GM19099 (cell line): ENCODE measurements around the gene FAM186B.

Experiments used
- POLR2A ChIP-seq: IDR thresholded peaks from 3 replicates; pipeline ENCODE4 v1.6.1; 2011; ENCODE audit warnings: low read depth; ENCODE audit not compliant: insufficient read length; ENCODE audit errors: extremely low read depth

FAM186B gene

GRCh38 chr12:49643961-49644619, 38.7 kb upstream of the FAM186B start:
- no peak for TF ChIP-seq POLR2A

DNA sequence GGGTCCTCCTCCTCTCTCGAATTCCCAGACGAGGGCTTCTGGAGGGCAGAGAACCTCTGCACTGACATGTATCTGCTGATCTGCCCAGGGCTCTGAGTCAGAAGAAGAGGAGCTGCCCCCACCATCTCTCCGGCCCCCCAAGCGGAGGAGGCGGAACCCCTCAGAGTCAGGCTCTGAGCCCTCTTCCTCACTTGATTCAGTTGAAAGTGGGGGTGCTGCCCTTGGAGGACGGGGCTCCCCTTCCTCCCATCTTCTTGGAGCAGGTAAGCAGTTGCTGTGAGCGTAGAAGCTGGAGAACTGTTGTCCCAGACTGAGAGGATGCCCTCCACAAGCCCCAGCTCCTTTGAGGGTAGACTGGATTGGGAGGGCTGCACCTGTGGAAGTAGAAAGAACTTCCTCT, 37.7 kb upstream of the FAM186B start:
- TF ChIP-seq POLR2A: no peak

DNA sequence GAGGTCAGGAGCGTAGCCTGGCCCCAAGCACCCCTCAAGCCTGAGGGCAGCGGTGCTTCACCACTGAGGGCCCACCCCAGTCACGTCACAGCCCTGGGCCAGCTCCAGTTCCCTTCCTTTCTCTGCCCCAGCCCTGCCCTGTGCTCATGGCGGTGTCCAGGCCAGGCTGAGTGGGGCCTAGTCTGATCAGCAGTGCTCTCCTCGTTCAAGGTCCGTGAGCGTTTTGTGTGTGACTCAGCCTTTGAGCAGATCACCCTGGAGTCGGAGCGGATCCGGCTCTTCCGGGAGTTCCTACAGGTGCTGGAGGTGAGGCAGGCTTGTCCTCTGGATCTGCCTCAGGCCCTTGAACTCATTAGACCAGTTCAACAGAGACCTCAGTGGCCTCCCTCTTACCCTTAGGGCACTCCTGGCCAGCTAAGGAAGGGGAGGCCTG, 36.9 kb upstream of the FAM186B start:
- no peak for TF ChIP-seq POLR2A

- TF ChIP-seq POLR2A: no peak
These were observed 36.4 kb upstream of the FAM186B start for GRCh38 chr12:49641748-49642369.

GRCh38 chr12:49636979-49637755, 31.7 kb upstream of the FAM186B start:
- TF ChIP-seq POLR2A: no peak

DNA sequence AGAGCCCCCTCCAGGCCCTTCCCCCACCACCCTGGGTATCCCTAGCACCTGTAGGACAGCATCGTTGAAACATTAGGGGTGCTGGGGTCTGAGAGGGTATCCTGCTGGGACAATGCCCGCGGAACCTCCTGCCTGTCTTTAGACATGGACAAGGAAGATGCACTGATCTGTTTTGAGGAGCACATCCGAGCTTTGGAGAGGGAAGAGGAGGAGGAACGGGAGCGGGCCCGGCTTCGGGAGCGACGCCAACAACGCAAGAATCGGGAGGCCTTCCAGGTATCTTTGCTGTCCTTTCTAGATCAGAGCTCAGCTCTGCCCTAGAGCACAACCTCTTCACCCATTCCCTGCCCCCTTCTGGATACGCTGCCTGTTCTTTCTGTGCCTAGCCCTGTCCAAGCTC, 31.1 kb upstream of the FAM186B start:
- TF ChIP-seq POLR2A: no peak

- no peak for TF ChIP-seq POLR2A
These were observed 30.2 kb upstream of the FAM186B start for GRCh38 chr12:49635656-49636055.

DNA sequence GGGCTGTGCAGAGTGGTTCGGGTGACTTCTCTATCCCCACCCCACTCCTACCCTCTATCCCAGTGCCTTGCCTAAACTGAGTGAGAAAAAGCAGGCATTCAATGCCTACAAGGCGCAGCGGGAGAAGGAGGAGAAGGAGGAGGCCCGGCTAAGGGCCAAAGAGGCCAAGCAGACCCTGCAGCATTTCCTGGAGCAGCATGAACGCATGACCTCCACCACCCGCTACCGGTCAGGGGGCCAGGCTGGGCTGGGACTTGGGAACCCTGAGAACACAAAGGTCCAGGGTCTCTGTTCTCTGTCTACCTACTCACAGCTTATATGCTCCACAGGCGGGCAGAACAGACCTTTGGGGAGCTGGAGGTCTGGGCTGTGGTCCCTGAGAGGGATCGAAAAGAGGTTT, 29.6 kb upstream of the FAM186B start:
- TF ChIP-seq POLR2A: no peak

DNA sequence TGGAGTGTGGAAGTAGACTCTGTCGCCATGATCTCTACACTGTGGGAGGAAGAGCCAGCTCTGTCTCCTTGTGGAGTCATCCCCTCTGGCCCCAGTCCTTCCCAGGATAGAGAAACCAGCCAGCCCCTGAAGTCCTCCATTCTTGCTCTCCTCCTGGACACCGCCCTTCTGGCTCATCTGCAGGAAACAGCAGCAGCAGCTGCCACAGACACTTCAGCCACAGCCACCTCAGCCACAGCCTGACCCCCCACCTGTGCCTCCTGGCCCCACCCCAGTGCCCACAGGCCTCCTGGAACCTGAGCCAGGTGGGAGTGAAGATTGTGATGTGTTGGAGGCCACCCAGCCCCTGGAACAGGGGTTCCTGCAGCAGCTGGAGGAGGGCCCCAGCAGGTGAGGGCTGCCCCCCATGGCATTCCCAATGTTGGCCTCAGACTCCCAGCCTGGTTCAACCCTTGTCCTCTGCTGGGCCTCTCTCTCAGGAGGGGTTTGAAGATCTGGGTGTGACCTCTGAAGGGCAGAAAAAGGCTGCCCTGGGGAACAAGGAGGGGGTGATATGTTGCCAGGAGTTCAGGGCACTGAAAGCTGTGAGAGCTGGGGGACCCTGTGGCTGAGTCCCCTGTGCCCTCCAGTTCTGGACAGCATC, 28.4 kb upstream of the FAM186B start:
- no peak for TF ChIP-seq POLR2A

DNA sequence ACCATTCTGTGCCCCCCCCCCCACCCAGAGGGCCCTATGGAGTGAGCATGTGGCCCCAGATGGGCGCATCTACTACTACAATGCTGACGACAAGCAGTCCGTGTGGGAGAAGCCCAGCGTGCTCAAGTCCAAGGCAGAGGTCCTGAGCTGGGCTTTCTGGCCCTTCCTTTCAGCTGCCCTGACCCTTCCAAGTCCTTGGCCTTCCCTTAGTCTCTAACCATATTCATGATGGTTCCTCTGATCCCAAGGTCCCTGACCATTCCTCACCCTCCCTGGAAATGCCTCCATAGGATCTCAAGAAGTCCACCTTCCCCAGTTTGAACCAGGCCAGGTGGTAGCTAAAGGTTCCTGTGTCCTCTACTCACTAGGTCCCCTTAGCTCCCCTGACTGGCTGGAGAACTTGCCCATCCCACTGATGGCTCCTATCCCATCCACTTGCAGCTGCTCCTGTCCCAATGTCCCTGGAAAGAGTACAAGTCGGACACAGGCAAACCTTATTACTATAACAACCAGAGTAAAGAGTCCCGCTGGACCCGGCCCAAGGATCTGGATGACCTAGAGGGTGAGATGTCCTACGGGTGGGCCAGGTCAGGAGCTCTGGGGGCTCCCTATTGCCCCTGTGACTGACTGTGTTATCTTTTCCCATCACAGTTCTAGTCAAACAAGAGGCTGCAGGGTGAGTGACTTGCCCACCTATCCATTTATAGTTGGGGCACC, 27.7 kb upstream of the FAM186B start:
- TF ChIP-seq POLR2A: no peak

- TF ChIP-seq POLR2A: no peak
These were observed 27.0 kb upstream of the FAM186B start for GRCh38 chr12:49632401-49632800.

GRCh38 chr12:49631336-49631907, 26.0 kb upstream of the FAM186B start:
- no peak for TF ChIP-seq POLR2A

DNA sequence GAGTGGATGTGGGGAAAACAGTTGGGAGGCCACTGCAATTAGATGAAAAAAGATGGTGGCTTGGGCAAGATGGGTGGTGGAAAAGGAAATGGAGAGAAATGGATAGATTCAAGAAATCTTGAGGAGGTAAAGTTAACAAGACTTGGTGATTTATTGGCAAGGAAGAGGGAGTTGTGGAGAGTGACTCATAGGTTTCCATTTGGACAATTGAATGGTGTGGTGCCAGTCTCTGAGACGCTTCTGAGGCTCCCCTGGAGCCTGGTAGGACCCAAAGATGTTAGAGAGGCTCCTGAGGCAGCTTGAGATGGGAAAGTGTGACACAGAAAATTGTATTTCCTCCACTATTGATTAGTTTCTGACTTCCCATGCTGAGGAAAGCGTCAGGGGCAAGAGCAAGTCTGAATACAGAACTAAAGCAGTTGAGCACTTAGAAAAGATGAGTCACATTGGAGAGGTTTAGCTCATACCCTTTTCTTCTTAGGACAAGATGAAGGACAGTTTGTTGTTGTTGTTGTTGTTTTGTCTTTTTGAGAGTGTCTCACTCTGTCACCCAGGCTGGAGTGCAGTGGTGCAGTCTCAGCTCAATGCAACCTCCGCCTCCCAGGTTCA, 22.4 kb upstream of the FAM186B start:
- no peak for TF ChIP-seq POLR2A

GRCh38 chr12:49626836-49627235, 21.4 kb upstream of the FAM186B start:
- TF ChIP-seq POLR2A: no peak
